GM19043 (cell line): Measurements from ENCODE around the gene RGS9.
"Not testable (repeated sequence)": the region's sequence is repeated elsewhere in the genome, so short reads cannot be mapped to it uniquely, and the experiment has no call there.

Source experiments
- ATAC-seq: cut with Tn5 transposase; IDR thresholded peaks from one replicate; pipeline ENCODE4 v1.9.1; 2021; ENCODE audit warnings: low read depth; ENCODE audit not compliant: unreplicated experiment

Gene RGS9

GRCh38 chr17:65177901-65178300 is 40.7 kb downstream of the RGS9 start:
- no peak for ATAC-seq

- ATAC-seq = not testable (repeated sequence)
Measured at GRCh38 chr17:65180276-65180675, 43.1 kb downstream of the RGS9 start.

GRCh38 chr17:65180752-65181236 is 43.6 kb downstream of the RGS9 start:
- not testable (repeated sequence) for ATAC-seq

- ATAC-seq = peak; percentile 61
Measured at GRCh38 chr17:65181237-65182061, 44.3 kb downstream of the RGS9 start.

- ATAC-seq = peak; percentile 33
Measured at GRCh38 chr17:65182233-65182632, 45.1 kb downstream of the RGS9 start.

- no peak for ATAC-seq
Measured at GRCh38 chr17:65183736-65184135, 46.6 kb downstream of the RGS9 start.

GRCh38 chr17:65184235-65184959 is 47.2 kb downstream of the RGS9 start:
- ATAC-seq = no peak

- no peak for ATAC-seq
Measured at GRCh38 chr17:65185062-65185461, 47.9 kb downstream of the RGS9 start.

GRCh38 chr17:65185668-65186382 is 48.7 kb downstream of the RGS9 start:
- ATAC-seq = no peak

GRCh38 chr17:65190467-65191097 is 53.4 kb downstream of the RGS9 start:
- ATAC-seq = no peak

GRCh38 chr17:65191811-65192740 is 54.9 kb downstream of the RGS9 start:
- ATAC-seq = no peak

GRCh38 chr17:65193305-65193704 is 56.1 kb downstream of the RGS9 start:
- ATAC-seq = no peak

- no peak for ATAC-seq
Measured at GRCh38 chr17:65193716-65194293, 56.6 kb downstream of the RGS9 start.

- ATAC-seq = no peak
Measured at GRCh38 chr17:65194670-65195334, 57.6 kb downstream of the RGS9 start.

GRCh38 chr17:65195716-65196115 is 58.5 kb downstream of the RGS9 start:
- no peak for ATAC-seq

GRCh38 chr17:65196617-65197016 is 59.4 kb downstream of the RGS9 start:
- no peak for ATAC-seq

- ATAC-seq = no peak
Measured at GRCh38 chr17:65197201-65197600, 60.0 kb downstream of the RGS9 start.

GRCh38 chr17:65198653-65199382 is 61.6 kb downstream of the RGS9 start:
- ATAC-seq = no peak
